HepG2 (cell line): ENCODE measurements around the gene WDR83. TPM values are rescaled to one million over a fixed set of nuclear protein-coding genes. Genes with fewer than 3 reads are reported as not detected.

Source experiments
- ARNTL ChIP-seq: sonication (generic); formaldehyde crosslinking; IDR thresholded peaks from 2 replicates; pipeline ENCODE4 v1.4.0; 2020; ENCODE audit warnings: mild to moderate bottlenecking, missing genetic modification reagents
- BHLHE40 ChIP-seq: IDR thresholded peaks from 2 replicates; pipeline ENCODE4 v1.6.1; 2011; ENCODE audit warnings: low read length, improper control_type of control experiment
- CBX1 ChIP-seq: IDR thresholded peaks from one replicate; pipeline ENCODE4 v1.6.1; 2016; ENCODE audit warnings: antibody characterized with exemption, low read depth
- CTCF ChIP-seq: sonication (generic); formaldehyde crosslinking; IDR thresholded peaks from 2 replicates; pipeline ENCODE4 v1.5.0; 2020; ENCODE audit warnings: mild to moderate bottlenecking, missing genetic modification reagents, moderate library complexity
- HDAC2 ChIP-seq: sonication (generic); formaldehyde crosslinking; IDR thresholded peaks from 2 replicates; pipeline ENCODE4 v1.4.0; 2020; ENCODE audit warnings: missing genetic modification reagents
- HMGXB4 ChIP-seq, 2 experiments: sonication (generic) in 1 of 2; formaldehyde crosslinking in 1 of 2; IDR thresholded peaks; 2 replicates each; pipeline versions ENCODE4 v1.4.0 to v1.6.1; 2018 to 2020; ENCODE audit warnings: missing genetic modification reagents in 2 of 2, borderline replicate concordance in 1 of 2, low read depth in 1 of 2, mild to moderate bottlenecking in 1 of 2, missing biosample characterization in 1 of 2
- HNRNPK ChIP-seq: fragments of 200-400 bp; formaldehyde crosslinking; IDR thresholded peaks from 2 replicates; pipeline ENCODE4 v1.6.1; 2018; ENCODE audit warnings: low read length, low read depth, moderate library complexity, mild to moderate bottlenecking; ENCODE audit not compliant: poor library complexity, severe bottlenecking
- IKZF5 ChIP-seq: IDR thresholded peaks from 2 replicates; pipeline ENCODE4 v1.6.1; 2018; ENCODE audit warnings: missing genetic modification reagents, mild to moderate bottlenecking, missing compliant biosample characterization
- KDM3A ChIP-seq: IDR thresholded peaks from 2 replicates; pipeline ENCODE4 v1.6.1; 2018; ENCODE audit warnings: low read depth, missing compliant biosample characterization
- MAFF ChIP-seq: IDR thresholded peaks from 2 replicates; pipeline ENCODE4 v1.6.1; 2011; ENCODE audit warnings: low read depth, low read length, improper control_type of control experiment
- MLLT10 ChIP-seq: sonication (generic); formaldehyde crosslinking; IDR thresholded peaks from 2 replicates; pipeline ENCODE4 v1.4.0; 2020; ENCODE audit warnings: missing genetic modification reagents
- PRPF4 ChIP-seq: fragments of 200-400 bp; formaldehyde crosslinking; IDR thresholded peaks from 2 replicates; pipeline ENCODE4 v1.6.1; 2016; ENCODE audit warnings: low read length, low read depth; ENCODE audit not compliant: poor library complexity, severe bottlenecking
- RAD21 ChIP-seq: fragments of 450-650 bp; formaldehyde crosslinking; IDR thresholded peaks from 2 replicates; pipeline ENCODE4 v1.5.0; 2020; ENCODE audit warnings: mild to moderate bottlenecking
- RBM22 ChIP-seq: fragments of 200-400 bp; formaldehyde crosslinking; optimal IDR thresholded peaks from 2 replicates; pipeline ENCODE3; 2017; ENCODE audit warnings: mild to moderate bottlenecking, low read length, moderate library complexity
- ZBTB33 ChIP-seq: sonication (generic); formaldehyde crosslinking; IDR thresholded peaks from 2 replicates; pipeline ENCODE4 v1.4.0; 2020; ENCODE audit warnings: missing genetic modification reagents
- ZBTB49 ChIP-seq: sonication (generic); formaldehyde crosslinking; IDR thresholded peaks from 2 replicates; pipeline ENCODE4 v1.4.0; 2020; ENCODE audit warnings: missing genetic modification reagents, borderline replicate concordance
- ZMYM2 ChIP-seq: sonication (generic); formaldehyde crosslinking; IDR thresholded peaks from 2 replicates; pipeline ENCODE4 v1.8.0; 2022; ENCODE audit warnings: mild to moderate bottlenecking, missing genetic modification reagents
- ZNF263 ChIP-seq: sonication (generic); formaldehyde crosslinking; IDR thresholded peaks from 2 replicates; pipeline ENCODE4 v1.4.0; 2020; ENCODE audit warnings: missing genetic modification reagents
- ZNF619 ChIP-seq: sonication (generic); formaldehyde crosslinking; IDR thresholded peaks from 2 replicates; pipeline ENCODE4 v1.4.0; 2020; ENCODE audit warnings: mild to moderate bottlenecking, missing genetic modification reagents
- ZNF792 ChIP-seq: IDR thresholded peaks from 2 replicates; pipeline ENCODE4 v1.6.1; 2016
- polyA plus RNA-seq, 8 experiments: library from polyadenylated mRNA; depleted of rRNA in 3 of 8; stranded (reverse) in 7 of 8; unstranded in 1 of 8; fragments of >200 nt; fragmentation: Illumina TruSeq in 4 of 8; extraction: Trizol in 4 of 8; gene quantifications; 2 replicates each; pipeline versions ENCODE4 v1.2.1 to v1.2.3, GENCODE V29; 2011 to 2016; ENCODE audit warnings: low read depth in 4 of 8, missing spikeins in 1 of 8, mixed read lengths in 1 of 8; ENCODE audit not compliant: insufficient read depth in 1 of 8
- total RNA-seq, 5 experiments: library from RNA; depleted of rRNA; stranded (reverse); fragments of >200 nt; fragmentation: Illumina TruSeq; extraction: Trizol; gene quantifications; 2 replicates each; pipeline ENCODE4 v1.2.3, GENCODE V29; 2016; ENCODE audit warnings: low read depth in 1 of 5

The WDR83 gene
- total and polyA plus RNA-seq, 2 of the 13 experiments (the other 11 are each of a cell fraction or from before 2014, with no cell fraction given) = 4.5 to 10.7 TPM

GRCh38 chr19:12639901-12640613 lies 26.6 kb upstream of the WDR83 start (continued):
- TF ChIP-seq MAFF (no peak), KDM3A (0 out of 2 replicates have a peak, but pooled peaks have one; percentile 51), CTCF (CRISPR knock-in tag) (peak; percentile 94), HDAC2 (0 out of 2 replicates have a peak, but pooled peaks have one; percentile 18), ZNF263 (CRISPR knock-in tag) (0 out of 2 replicates have a peak, but pooled peaks have one; percentile 26), PRPF4 (no peak), ZBTB49 (peak; percentile 72; the same call in 1 of the 2 replicates), RBM22 (no peak), ZMYM2 (CRISPR knock-in tag) (0 out of 2 replicates have a peak, but pooled peaks have one; percentile 42), MLLT10 (no peak), ZNF619 (CRISPR knock-in tag) (0 out of 2 replicates have a peak, but pooled peaks have one; percentile 36), ARNTL (0 out of 2 replicates have a peak, but pooled peaks have one; percentile 24), RAD21 (CRISPR knock-in tag) (peak; percentile 55; the same call in 1 of the 2 replicates), HNRNPK (no peak), ZNF792 (CRISPR knock-in tag) (0 out of 2 replicates have a peak, but pooled peaks have one; percentile 26), ZBTB33 (CRISPR knock-in tag) (peak; percentile 95), BHLHE40 (no peak), IKZF5 (CRISPR knock-in tag) (peak; percentile 34; the same call in 1 of the 2 replicates), CBX1 (no peak), HMGXB4 (CRISPR knock-in tag; IDR thresholded peaks at IDR 0.05; ENCODE audit: borderline replicate concordance in 1 of 2, low read depth in 1 of 2) (peak; percentile 90 to 91)
